GM19467 (cell line): ENCODE data around the gene EEF2.

Source experiments
- ATAC-seq: cut with Tn5 transposase; IDR thresholded peaks from one replicate; pipeline ENCODE4 v1.9.1; 2021; ENCODE audit warnings: mild to moderate bottlenecking, moderate library complexity; ENCODE audit not compliant: unreplicated experiment

EEF2 gene

GRCh38 chr19:3986260-3987041 lies 1.2 kb upstream of the EEF2 start:
- no peak for ATAC-seq

- ATAC-seq: no peak
Observed at GRCh38 chr19:3985643-3986259, 488 bp upstream of the EEF2 start.

- no peak for ATAC-seq
Observed at GRCh38 chr19:3984584-3984907, 717 bp downstream of the EEF2 start.

- no peak for ATAC-seq
Observed at GRCh38 chr19:3983936-3984583, 1.2 kb downstream of the EEF2 start.

- ATAC-seq: no peak
Observed at GRCh38 chr19:3983542-3983914, 1.7 kb downstream of the EEF2 start.

- ATAC-seq: no peak
Observed at GRCh38 chr19:3982701-3983541, 2.3 kb downstream of the EEF2 start.

- no peak for ATAC-seq
Observed at GRCh38 chr19:3981736-3982681, 3.3 kb downstream of the EEF2 start.

- ATAC-seq: no peak
Observed at GRCh38 chr19:3981373-3981735, 3.9 kb downstream of the EEF2 start.

- no peak for ATAC-seq
Observed at GRCh38 chr19:3980353-3981251, 4.7 kb downstream of the EEF2 start.

GRCh38 chr19:3979674-3980352 lies 5.5 kb downstream of the EEF2 start:
- no peak for ATAC-seq

GRCh38 chr19:3979289-3979673 lies 6.0 kb downstream of the EEF2 start:
- ATAC-seq: no peak

GRCh38 chr19:3978145-3978544 lies 7.1 kb downstream of the EEF2 start:
- ATAC-seq: no peak

GRCh38 chr19:3977242-3978143 lies 7.8 kb downstream of the EEF2 start:
- ATAC-seq: no peak

GRCh38 chr19:3976495-3977241 lies 8.6 kb downstream of the EEF2 start:
- ATAC-seq: no peak

- no peak for ATAC-seq
Observed at GRCh38 chr19:3975637-3976087, 9.6 kb downstream of the EEF2 start.

GRCh38 chr19:3975144-3975543 lies 10.1 kb downstream of the EEF2 start:
- no peak for ATAC-seq
